GM12872 (cell line): ENCODE results near the gene SLC25A10.

Experiments
- TF ChIP-seq, protein P1 (sequence below): IDR thresholded peaks from 3 replicates; pipeline ENCODE4 v1.5.1; 2011; ENCODE audit warnings: low read depth, mild to moderate bottlenecking, low read length, moderate library complexity; ENCODE audit not compliant: insufficient read depth

SLC25A10 gene

DNA sequence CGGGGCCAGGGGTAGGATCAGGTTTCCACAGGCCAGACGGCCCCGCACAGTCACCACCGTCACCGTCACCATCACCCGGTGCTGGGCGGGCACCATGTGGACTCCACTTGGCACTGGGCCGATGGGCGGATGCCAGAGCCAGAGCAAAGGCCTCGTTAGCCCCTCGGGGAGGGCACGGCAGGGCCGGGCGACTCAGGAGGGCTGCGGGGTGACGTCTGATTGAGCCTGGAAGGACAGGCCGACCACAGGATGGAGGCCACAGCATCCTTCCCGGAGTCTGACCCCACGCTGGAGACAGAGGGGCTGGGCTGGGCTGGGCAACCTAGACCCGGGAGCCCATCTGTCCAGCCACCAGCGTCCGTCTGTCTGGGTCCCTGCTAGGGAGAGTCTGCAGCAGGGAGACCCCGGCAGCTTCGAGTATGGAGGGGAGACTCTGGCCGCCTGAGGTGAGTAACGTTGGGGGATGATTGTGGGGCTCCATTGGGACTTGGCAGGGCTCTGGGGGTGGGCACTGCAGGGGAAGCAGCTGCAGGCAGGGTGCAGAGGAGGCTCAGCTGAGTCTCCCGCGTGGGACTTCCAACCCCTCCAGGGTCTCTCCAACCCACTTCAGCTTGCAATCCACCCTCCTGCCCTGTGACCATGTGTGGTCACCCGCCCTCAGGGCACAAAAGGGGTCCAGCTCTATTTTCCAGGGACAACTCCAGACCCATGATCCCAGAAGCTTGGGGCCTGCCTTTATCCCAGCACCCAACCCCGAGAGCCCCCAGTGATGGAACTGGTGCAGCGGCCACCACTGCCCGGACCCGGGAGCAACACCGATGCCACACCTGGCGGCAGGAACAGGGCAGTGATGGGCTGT, 22.6 kb downstream of the SLC25A10 start:
- TF ChIP-seq, protein P1, sequence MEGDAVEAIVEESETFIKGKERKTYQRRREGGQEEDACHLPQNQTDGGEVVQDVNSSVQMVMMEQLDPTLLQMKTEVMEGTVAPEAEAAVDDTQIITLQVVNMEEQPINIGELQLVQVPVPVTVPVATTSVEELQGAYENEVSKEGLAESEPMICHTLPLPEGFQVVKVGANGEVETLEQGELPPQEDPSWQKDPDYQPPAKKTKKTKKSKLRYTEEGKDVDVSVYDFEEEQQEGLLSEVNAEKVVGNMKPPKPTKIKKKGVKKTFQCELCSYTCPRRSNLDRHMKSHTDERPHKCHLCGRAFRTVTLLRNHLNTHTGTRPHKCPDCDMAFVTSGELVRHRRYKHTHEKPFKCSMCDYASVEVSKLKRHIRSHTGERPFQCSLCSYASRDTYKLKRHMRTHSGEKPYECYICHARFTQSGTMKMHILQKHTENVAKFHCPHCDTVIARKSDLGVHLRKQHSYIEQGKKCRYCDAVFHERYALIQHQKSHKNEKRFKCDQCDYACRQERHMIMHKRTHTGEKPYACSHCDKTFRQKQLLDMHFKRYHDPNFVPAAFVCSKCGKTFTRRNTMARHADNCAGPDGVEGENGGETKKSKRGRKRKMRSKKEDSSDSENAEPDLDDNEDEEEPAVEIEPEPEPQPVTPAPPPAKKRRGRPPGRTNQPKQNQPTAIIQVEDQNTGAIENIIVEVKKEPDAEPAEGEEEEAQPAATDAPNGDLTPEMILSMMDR: no peak

DNA sequence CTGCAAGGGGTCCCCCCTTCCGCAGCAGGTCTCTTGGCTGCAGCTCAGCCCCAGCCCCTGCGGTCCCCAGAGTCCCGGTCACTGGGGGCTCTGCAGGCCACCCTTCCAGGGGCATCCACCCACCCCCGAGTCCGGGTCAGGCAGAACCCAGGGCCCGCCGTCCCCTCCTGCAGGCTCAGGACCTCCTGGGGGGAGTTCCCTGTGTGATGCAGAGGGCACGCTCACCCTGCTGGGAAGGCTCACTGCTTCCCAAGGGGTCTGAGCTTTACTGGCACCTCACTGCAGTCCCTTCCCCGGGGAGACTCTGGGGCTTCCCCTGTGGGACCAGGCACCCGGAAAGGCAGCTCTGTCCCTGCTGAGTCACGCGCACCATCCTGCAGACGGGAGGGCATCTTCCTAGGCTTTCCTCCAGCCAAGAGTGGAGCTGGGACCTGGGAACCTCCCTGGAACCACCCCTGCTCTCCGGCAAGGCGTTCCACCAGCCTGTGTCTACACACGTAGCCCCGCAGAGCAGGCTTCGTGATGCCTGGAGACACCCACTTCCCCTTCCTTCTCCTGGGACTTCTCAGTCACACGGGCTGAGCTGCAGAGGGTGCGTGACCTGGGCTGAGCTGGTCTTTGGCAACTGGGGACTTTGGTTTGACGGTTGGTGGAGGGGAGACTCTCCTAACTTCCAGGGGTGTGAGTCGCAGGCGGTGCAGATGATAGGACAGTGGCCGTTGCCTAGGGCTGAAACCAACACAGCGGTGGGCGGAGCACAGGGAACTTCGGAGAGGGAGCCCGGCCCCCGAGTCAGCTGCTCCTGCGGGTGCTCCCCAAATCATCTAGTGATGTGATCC, 23.4 kb downstream of the SLC25A10 start:
- TF ChIP-seq, protein P1: no peak

DNA sequence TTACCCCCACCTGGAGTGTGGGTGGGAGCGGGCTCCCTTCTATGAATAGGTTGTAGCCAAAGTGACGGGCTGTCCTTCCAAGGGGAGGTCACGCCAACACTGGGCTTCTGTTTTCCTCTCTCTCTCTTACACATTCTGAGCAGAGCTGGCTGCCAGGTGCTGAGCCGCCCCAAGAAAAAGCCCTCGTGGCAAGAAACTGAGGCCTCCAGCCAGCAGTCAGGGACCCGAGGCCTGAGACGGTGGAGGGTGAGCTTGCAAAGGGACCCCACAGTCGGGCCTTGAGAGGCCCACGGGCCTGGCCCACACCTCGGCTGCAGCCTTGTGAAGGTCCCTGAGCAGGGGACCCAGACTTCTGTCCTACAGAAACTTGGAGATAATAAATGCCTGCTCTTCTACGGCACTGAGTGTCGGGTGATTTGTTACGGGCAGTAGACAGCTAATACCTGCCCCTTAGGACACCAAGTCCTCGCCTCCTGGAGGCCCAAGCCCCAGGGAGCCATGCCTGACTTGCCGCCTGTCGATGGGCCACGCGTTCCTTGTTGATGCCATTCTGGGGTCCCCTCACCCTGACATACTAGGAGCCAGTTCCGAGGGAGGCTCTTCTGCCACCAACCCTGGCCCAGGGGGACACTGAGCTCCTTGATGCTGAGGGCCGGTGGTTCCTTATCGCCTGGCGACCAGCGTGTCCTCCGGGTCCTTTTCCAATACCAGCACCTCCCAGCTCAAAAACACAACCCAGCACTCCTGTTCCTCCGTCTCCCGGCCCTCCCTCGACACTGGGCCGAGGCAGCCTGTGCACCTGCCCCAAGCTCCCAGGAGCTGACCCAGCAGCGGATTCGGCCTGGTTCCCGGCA, 26.1 kb downstream of the SLC25A10 start:
- TF ChIP-seq, protein P1: no peak

DNA sequence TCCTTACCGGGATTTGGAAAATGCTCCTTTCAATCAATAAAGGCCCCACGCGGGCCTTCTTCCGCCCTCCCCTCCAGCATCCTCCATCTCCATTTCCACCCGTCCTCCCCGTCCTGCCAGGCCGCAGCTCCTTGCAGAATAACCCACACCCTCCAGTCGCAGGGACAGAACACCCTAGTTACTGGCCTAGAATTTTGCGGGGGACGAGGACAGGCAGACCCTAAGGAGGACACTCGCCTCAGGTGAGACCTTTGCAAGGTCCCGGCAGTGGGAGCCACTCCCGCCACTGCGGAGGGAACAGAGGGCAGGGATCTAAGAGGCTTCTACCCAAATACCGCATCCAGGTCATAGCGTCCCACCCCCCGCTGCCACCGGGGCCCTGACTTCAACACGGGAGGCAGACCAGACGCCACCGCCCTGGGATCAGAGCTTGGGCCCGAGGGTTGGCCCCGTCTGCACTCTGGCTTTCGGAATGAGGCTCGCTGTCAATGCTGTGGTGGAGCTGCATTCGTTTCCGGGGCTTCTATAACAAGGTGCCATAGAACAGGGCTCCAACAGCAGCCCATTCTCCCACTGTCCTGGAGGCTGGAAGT, 26.8 kb downstream of the SLC25A10 start:
- TF ChIP-seq, protein P1: no peak

DNA sequence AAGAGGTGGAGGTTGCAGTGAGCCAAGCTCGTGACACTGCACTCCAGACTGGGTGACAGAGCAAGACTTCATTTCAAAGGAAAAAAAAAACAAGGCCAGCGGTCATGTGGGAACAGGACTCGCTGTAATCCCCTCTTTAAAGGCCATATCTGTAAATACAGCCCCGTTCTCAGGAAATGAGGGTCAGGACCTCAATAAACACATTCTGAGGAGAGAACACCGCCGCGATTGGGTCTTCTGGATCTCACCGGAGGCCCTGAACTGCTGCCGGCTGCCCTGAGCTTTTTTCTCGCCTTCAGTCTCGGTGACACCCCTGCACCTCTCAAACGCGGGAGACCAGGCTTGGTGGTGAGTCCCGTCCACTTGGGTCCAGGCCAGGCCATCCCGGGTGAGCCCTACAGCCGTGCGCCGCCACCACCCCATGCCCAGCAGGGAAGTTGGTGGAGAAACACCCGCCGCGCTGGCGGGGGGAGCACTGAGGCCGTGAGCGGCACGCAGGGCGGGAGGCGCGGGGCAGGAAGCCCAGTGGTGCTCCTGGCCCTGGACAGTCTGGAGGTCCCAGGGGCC, 28.4 kb downstream of the SLC25A10 start:
- TF ChIP-seq, protein P1: no peak

DNA sequence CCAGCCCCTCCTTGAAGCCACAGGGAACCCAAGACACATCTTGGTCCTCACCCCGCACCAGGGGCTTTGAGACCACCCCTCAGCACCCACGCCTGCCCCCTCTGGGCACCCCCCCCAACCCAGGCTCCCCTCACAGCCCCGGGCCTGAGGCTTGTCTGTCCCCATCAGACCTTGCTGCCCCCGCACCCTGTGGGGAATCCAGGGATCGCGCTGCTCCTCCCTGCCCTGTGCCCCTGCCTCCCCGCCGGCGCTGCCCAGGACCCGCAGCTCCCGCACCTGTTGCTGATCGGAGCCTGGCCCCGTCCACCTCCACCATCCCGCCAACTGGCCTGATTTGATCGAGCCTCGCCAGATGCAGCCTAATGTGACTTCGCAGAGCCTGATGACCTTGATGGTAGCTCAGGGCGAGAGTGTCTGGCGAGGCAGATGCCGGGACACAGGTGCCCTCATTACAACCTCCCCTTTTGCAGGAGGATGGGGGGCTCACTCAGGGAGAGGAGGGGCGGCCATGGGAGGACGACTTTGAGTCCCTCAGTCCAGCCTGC, 29.0 kb downstream of the SLC25A10 start:
- TF ChIP-seq, protein P1: no peak
